BLaER1 (cell line): ENCODE data around the gene GCG.

Experiments used
- H3K27ac ChIP-seq: shearing (Covaris generic); formaldehyde crosslinking; 2 replicates; pipeline ENCODE4 v1.8.1; 2022
- H3K27me3 ChIP-seq: shearing (Covaris generic); formaldehyde crosslinking; 2 replicates; pipeline ENCODE4 v1.8.1; 2022
- H3K36me3 ChIP-seq: shearing (Covaris generic); formaldehyde crosslinking; 2 replicates; pipeline ENCODE4 v1.8.1; 2022
- H3K4me1 ChIP-seq: shearing (Covaris generic); formaldehyde crosslinking; 2 replicates; pipeline ENCODE4 v1.8.1; 2022
- H3K4me2 ChIP-seq: shearing (Covaris generic); formaldehyde crosslinking; 2 replicates; pipeline ENCODE4 v1.8.1; 2022
- H3K4me3 ChIP-seq: shearing (Covaris generic); formaldehyde crosslinking; 2 replicates; pipeline ENCODE4 v1.8.1; 2022
- H3K9ac ChIP-seq: shearing (Covaris generic); formaldehyde crosslinking; 2 replicates; pipeline ENCODE4 v1.8.1; 2022
- H3K9me3 ChIP-seq: shearing (Covaris generic); formaldehyde crosslinking; 2 replicates; pipeline ENCODE4 v1.8.1; 2022
- H4K20me1 ChIP-seq: shearing (Covaris generic); formaldehyde crosslinking; 2 replicates; pipeline ENCODE4 v1.8.1; 2022
- Cebpa-rat ChIP-seq: shearing (Covaris generic); IDR thresholded peaks from 2 replicates; pipeline ENCODE4 v1.8.1; 2022

GCG gene

DNA sequence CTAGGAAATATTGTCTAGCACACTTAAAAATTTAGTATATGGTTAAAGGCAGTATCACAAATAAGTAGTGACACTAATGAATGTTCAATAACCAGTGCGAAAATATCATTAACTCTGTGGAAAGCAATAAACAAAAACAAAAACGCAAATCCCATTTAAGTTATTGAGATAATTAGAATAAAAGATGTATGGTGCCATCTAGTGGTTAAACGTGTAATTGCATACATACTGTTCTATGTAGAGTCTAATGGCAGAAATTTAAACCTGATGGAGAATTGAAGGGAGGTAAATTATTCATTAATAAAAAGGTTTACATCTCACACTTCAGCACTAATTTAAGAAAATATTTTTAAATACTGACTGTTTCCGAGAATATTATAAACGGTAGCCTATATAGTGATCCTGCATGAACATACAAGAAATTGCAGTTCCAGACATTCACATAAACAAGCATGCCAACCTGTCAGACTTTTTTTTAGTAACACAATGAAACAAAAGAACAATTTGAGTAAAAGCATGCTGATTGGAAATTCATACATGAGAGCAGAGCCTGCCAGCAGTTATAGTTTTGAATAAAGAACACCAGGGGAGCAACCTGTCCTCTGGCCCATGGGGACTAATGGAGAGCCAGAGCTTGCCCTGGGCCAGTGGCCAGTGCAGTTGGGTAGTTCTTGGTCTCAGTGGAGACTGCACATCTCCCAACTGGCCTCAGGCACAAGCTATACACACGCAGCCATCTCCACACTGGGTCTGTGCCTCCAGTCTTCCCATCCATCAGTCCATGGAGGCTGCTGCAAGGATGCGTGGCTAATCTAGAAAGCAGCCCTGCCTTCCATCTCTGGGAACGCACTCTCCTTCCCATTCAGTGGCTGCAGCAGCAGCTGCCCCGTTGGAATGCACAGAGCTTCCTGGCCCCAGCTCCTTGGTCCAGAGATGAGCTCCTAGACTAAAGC is 28.0 kb downstream of the GCG start:
- Histone ChIP-seq H3K4me3 (no peak overlapping the region), H3K4me1 (peaks cover 29% of the 10 kb centered on the region), H3K4me2 (no peak overlapping the region), H3K9ac (no peak overlapping the region), H3K9me3 (no peaks in the 10 kb centered on the region), H4K20me1 (no peaks in the 10 kb centered on the region), H3K36me3 (no peaks in the 10 kb centered on the region), H3K27me3 (no peaks in the 10 kb centered on the region), H3K27ac (no peak overlapping the region)
- TF ChIP-seq Cebpa-rat: no peak

DNA sequence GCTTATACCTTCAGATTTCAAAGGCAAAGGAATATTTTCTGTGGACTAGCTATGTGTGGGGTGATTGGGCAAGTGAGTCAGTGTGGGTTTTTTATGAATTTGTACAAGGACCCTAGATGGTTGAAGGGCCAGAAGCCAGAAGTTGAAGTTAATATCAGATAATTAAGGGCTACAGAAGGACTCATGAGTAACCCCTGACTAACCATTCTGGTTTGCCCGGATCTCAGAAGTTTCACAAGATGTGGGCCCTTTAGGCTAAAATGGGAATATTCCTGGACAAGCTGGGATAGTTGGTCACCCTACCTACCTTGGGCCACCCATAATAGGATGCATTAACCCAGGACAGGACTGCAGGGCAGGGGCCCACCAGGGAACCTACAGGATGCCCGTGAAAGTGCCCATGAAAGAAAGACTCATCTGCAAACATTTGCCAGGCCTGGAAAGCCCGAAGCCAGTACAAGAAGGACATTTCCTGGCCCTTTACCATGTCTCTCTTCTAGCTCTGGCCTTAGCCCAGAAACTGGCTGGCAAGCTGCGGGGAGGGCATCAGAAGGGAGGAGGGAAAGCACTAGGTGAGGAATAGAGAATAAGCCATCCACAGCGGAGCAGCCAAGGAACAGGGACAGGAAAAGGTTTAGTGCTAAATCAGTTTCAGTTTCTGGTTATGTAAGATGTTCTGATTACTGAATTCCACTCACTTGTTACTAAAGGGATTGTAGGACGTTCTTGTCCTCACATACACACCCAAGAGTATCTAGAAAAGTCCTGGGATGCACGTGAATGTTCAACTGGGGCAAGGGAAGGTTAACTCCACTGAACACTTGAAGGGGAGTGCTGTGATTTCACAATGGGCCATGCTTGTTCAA is 33.6 kb downstream of the GCG start:
- H3K27ac ChIP-seq: no peak overlapping the region
- H3K4me1 ChIP-seq: no peaks in the 10 kb centered on the region
- no peaks in the 10 kb centered on the region for H3K27me3 ChIP-seq
- H3K4me2 ChIP-seq: no peak overlapping the region
- no peak for TF ChIP-seq Cebpa-rat
- peaks cover 6% of the 10 kb centered on the region for H3K9me3 ChIP-seq
- no peaks in the 10 kb centered on the region for H4K20me1 ChIP-seq
- no peak overlapping the region for H3K9ac ChIP-seq
- H3K36me3 ChIP-seq: no peaks in the 10 kb centered on the region
- no peak overlapping the region for H3K4me3 ChIP-seq

DNA sequence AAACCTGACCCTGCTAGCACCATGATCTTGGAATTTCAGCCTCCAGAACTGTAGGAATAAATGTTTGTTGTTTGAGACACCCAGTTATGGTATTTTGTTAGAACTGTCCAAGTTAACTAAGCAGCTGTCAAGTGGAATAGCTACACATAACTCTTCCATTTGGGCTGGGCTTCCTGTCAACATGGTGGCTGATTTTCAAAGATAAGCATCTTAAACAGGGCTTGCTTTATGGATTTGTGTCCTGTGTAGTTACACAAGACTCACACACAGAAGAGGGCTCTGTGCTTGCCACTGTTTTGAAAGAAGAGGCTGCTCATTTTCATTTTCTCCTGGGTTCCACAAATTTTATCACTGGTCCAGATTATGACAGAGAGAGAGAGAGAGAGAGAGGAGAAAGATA is 35.7 kb downstream of the GCG start:
- H3K36me3 ChIP-seq: no peaks in the 10 kb centered on the region

DNA sequence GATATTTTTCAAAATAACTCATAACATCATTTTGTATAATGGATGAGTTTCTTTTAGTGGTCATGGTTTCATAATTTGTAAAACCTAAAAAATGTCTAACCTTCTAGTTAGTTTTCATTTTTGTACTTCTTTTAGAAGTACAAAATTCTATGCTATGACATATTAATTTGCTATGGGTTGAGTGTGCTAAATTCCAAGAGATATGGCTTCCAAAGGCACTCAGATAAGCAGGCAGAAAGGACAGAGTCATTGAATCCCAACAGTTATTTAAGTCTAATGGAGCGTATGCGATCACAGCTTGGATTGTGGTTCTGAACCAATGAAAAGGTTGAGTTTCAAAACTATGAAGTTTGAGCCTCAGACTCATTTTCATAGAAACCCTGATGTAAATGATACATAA is 37.0 kb downstream of the GCG start:
- Histone ChIP-seq H3K27me3 (no peaks in the 10 kb centered on the region), H3K9ac (no peak overlapping the region), H3K36me3 (no peaks in the 10 kb centered on the region), H3K27ac (no peak overlapping the region), H4K20me1 (no peaks in the 10 kb centered on the region), H3K4me1 (no peaks in the 10 kb centered on the region), H3K9me3 (peaks cover 6% of the 10 kb centered on the region), H3K4me2 (no peak overlapping the region), H3K4me3 (no peak overlapping the region)
- no peak for TF ChIP-seq Cebpa-rat

More for the DNA sequence above, 35.7 kb downstream of the GCG start:
- Histone ChIP-seq H3K4me2 (no peak overlapping the region), H3K4me3 (no peak overlapping the region), H3K27me3 (no peaks in the 10 kb centered on the region), H3K9me3 (peaks cover 6% of the 10 kb centered on the region), H3K4me1 (no peaks in the 10 kb centered on the region), H3K9ac (no peak overlapping the region), H3K27ac (no peak overlapping the region), H4K20me1 (no peaks in the 10 kb centered on the region)
- no peak for TF ChIP-seq Cebpa-rat

DNA sequence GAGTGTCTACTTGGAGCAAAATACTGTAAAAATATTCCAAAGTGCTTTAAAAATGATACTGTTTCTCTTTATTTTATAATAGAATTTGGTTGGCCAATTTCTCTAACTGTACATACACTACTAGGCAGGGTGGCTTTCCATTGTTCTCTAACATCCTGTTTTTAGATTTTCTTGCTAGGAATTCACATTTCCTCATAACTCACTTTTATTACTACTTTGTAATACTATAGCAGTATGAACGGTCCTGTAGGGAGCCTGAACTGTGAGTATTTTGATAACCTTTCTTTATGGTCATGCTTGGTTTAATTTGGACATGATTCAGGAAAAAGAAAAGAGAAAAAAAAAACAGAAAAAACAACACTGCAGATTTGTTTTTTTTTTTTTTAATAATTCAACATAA is 37.8 kb downstream of the GCG start:
- H3K4me1 ChIP-seq: no peaks in the 10 kb centered on the region
- no peak overlapping the region for H3K27ac ChIP-seq
- TF ChIP-seq Cebpa-rat: no peak

DNA sequence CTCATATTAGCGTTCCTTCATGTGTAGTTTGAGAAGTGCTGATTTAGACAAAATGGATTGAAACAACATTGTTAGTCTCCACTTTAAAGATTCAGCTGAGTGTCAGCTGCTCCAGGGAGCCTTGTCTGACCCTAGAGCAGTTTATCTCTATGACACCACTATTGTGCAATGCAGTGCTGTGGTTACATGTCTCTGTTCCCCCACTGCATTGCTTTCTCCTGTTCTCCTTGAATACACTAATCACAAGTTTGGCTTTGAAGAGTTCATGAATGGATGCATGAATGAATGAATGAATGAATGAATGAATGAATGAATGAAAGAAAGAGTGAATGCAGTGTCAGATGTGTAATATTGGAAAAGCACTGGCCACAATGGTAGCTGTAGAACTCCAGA is 38.3 kb downstream of the GCG start:
- no peak overlapping the region for H3K9ac ChIP-seq
- 0 out of 2 replicates have a peak, but pooled peaks have one; percentile 35 for TF ChIP-seq Cebpa-rat
- no peaks in the 10 kb centered on the region for H3K4me1 ChIP-seq
- no peak overlapping the region for H3K27ac ChIP-seq
- H3K4me3 ChIP-seq: no peak overlapping the region
- peaks cover 6% of the 10 kb centered on the region for H3K9me3 ChIP-seq
- H3K27me3 ChIP-seq: no peaks in the 10 kb centered on the region
- H4K20me1 ChIP-seq: no peaks in the 10 kb centered on the region
- H3K36me3 ChIP-seq: no peaks in the 10 kb centered on the region
- H3K4me2 ChIP-seq: no peak overlapping the region

More for the DNA sequence above, 37.8 kb downstream of the GCG start:
- Histone ChIP-seq H3K9me3 (peaks cover 6% of the 10 kb centered on the region), H3K9ac (no peak overlapping the region), H3K4me3 (no peak overlapping the region), H3K36me3 (no peaks in the 10 kb centered on the region), H3K4me2 (no peak overlapping the region), H3K27me3 (no peaks in the 10 kb centered on the region), H4K20me1 (no peaks in the 10 kb centered on the region)

DNA sequence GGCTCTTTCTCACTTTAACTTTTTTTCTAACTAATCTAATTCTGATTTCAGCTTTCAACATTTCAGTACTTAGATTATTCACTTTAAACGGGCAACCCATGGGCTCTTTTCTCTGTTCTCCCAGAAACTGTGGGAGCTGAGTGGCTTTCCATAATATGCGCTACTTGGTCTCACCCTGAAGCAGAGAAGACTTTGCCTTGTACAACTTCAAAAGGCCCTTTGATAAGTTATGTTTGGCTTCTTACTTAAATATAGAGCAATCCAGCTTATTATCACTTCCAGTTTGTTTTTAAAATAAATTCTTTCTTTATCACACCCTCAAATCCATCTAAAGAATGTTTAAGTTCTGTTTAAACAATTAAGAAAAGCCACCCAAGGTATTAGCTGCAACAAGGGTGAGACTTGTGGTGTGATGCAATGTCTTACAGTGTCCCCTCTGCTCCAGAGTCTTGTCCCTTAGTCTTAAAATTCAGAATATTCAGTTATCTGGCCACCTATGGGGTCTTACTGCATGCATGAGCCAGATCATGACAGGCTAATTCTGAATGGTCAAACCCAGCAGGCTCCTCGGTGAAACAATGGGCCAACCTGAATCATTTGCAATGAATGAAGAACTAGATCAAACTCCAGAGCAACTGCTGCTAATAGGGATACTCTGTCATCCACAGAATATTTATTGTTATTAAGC is 38.8 kb downstream of the GCG start:
- no peaks in the 10 kb centered on the region for H3K27me3 ChIP-seq
- no peak overlapping the region for H3K4me2 ChIP-seq
- peaks cover 6% of the 10 kb centered on the region for H3K9me3 ChIP-seq
- TF ChIP-seq Cebpa-rat: no peak
- no peaks in the 10 kb centered on the region for H3K4me1 ChIP-seq
- no peak overlapping the region for H3K9ac ChIP-seq
- no peak overlapping the region for H3K27ac ChIP-seq
- no peaks in the 10 kb centered on the region for H3K36me3 ChIP-seq
- H4K20me1 ChIP-seq: no peaks in the 10 kb centered on the region
- no peak overlapping the region for H3K4me3 ChIP-seq

DNA sequence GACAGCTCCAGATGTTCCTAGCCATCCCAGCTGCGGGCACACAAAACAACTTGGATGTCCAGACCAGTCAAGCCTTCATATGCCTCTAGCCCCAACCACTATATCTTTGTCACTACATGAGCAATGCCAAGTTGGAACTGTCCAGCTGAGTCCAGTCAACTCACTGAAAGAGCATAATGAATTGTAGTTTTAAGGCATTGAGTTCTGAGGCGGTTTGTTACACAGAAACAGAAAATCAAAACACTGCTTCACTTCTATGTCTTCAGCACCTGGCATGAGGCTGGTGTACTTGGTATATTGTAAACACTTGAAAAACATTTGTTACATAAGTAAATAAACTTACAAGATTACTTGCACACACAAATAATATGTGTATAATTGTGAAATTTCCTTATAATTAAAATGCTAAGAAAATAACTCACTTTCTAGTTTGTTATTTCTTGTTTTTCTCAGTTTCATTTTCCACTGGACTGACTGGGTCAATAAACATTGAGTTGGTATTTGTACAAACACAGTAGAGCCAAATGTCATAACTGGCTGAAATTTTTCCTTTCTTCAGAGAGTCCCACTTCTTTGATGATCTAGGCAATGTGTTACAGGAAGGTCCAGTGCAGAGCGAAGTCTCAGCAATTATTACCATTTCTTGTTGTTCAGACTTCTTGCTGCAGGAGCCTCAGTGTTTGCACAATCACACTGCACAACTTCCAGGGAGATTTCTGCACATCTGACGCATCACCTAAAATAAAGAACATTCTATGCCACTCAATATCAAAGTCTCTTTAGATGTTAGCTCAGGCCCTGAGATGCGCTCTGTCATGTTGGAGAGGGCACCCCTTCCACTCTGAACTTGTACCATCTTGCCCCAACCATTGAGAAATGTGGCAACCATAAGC is 39.8 kb downstream of the GCG start:
- H3K4me1 ChIP-seq: no peaks in the 10 kb centered on the region
- H3K9ac ChIP-seq: no peak overlapping the region

DNA sequence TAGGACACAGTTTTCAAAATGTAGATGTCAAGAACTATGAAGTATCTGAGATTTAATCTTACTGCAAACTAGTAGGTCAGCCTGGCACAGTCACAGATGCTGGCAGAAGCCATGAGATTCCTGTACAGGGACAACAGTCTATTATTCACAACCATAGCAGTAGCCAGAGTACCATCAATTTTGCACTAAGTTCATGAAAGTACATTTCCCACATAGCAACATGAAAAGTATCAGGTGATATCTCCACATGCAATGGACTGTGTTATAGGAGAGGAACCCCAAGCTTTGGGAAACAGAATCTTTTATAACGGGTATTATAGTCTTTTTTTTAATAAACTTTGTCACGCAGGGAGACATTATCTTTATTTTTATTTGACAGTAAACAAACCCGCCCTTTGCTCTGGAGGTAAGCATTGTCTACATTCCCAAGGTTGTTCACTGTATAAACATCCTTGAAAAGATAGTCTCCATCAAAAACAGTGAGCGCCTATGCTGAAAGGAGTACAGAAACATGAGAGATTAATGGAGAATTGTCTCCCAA is 44.6 kb downstream of the GCG start:
- no peak overlapping the region for H3K27ac ChIP-seq

More for the DNA sequence above, 39.8 kb downstream of the GCG start:
- no peak for TF ChIP-seq Cebpa-rat
- H3K36me3 ChIP-seq: no peaks in the 10 kb centered on the region
- H3K9me3 ChIP-seq: peaks cover 6% of the 10 kb centered on the region
- H3K27me3 ChIP-seq: no peaks in the 10 kb centered on the region
- no peak overlapping the region for H3K4me2 ChIP-seq
- no peak overlapping the region for H3K27ac ChIP-seq
- H4K20me1 ChIP-seq: no peaks in the 10 kb centered on the region
- no peak overlapping the region for H3K4me3 ChIP-seq

More for the DNA sequence above, 44.6 kb downstream of the GCG start:
- Histone ChIP-seq H3K9me3 (no peaks in the 10 kb centered on the region), H3K4me2 (no peak overlapping the region), H3K4me1 (no peaks in the 10 kb centered on the region), H3K9ac (no peak overlapping the region), H3K4me3 (no peak overlapping the region), H4K20me1 (no peaks in the 10 kb centered on the region), H3K27me3 (no peaks in the 10 kb centered on the region), H3K36me3 (no peaks in the 10 kb centered on the region)
- TF ChIP-seq Cebpa-rat: no peak
